Naive thymus-derived CD4-positive, alpha-beta T cell (primary cell): ENCODE data around the gene SPTLC2. TPM values are rescaled to one million over a fixed set of nuclear protein-coding genes. Genes with fewer than 3 reads are reported as not detected.
A peak's percentile ranks its signal among the peaks of the same experiment; 100 is the strongest.

Experiments used
- ATAC-seq: fragments of 150-1000 bp; cut with Tn5 transposase; 2 replicates; pipeline ENCODE4 v1.10.0; 2021; ENCODE audit warnings: mild to moderate bottlenecking, moderate library complexity
- CTCF ChIA-PET: fragments of 350-600 bp; sonication (Branson Sonifier 250); formaldehyde crosslinking; loops from one replicate; lab custom pipeline; 2021; ENCODE audit warnings: antibody characterized with exemption; lab: Charles Lee
- POLR2A ChIA-PET: fragments of 350-600 bp; sonication (Branson Sonifier 250); formaldehyde crosslinking; loops from one replicate; lab custom pipeline; 2021; ENCODE audit warnings: antibody characterized with exemption, inconsistent platforms; lab: Charles Lee
- DNase-seq, 9 donors: peaks; one replicate each; pipeline versions ENCODE4 v3.0.0 to v3.0.0-alpha.2; 2020 to 2022; ENCODE audit warnings: mixed read lengths in 1 of 9
- H3K27ac ChIP-seq: one replicate; pipeline ENCODE4 v1.7.0; 2013; ENCODE audit warnings: mild to moderate bottlenecking, low read depth, low read length, moderate library complexity
- H3K27me3 ChIP-seq, 2 donors: one replicate each; pipeline ENCODE4 v1.7.0; 2013; ENCODE audit warnings: low read length in 2 of 2, mild to moderate bottlenecking in 2 of 2, moderate library complexity in 2 of 2; ENCODE audit not compliant: control insufficient read depth in 2 of 2, insufficient read depth in 2 of 2
- H3K36me3 ChIP-seq, 3 experiments: 1 replicate in 2 of 3; 2 replicates in 1 of 3; pipeline ENCODE4 v1.7.0; 2013; ENCODE audit warnings: low read length in 3 of 3, mild to moderate bottlenecking in 3 of 3, moderate library complexity in 1 of 3; ENCODE audit not compliant: insufficient read depth in 3 of 3, control insufficient read depth in 2 of 3
- H3K4me1 ChIP-seq, 2 donors: one replicate each; pipeline ENCODE4 v1.7.0; 2013; ENCODE audit warnings: low read length in 2 of 2, mild to moderate bottlenecking in 2 of 2, moderate library complexity in 1 of 2; ENCODE audit not compliant: control insufficient read depth in 2 of 2, insufficient read depth in 2 of 2
- H3K4me3 ChIP-seq: 2 replicates; pipeline ENCODE4 v1.7.0; 2013; ENCODE audit warnings: mild to moderate bottlenecking, low read length
- H3K9me3 ChIP-seq, 3 experiments: 1 replicate in 2 of 3; 2 replicates in 1 of 3; pipeline ENCODE4 v1.7.0; 2013; ENCODE audit warnings: low read length in 3 of 3; ENCODE audit not compliant: control insufficient read depth in 2 of 3
- H3K27ac Mint-ChIP-seq, 9 donors: one replicate each; pipeline ENCODE4 v1.8.0; 2020 to 2022; ENCODE audit warnings: mixed read lengths in 9 of 9, mild to moderate bottlenecking in 8 of 9, moderate library complexity in 5 of 9, inconsistent platforms in 2 of 9
- H3K27me3 Mint-ChIP-seq, 5 donors: one replicate each; pipeline ENCODE4 v1.8.0; 2021 to 2022; ENCODE audit warnings: mixed read lengths in 5 of 5, mild to moderate bottlenecking in 1 of 5
- H3K36me3 Mint-ChIP-seq, 5 donors: one replicate each; pipeline ENCODE4 v1.8.0; 2020 to 2022; ENCODE audit warnings: mixed read lengths in 5 of 5, mild to moderate bottlenecking in 3 of 5, inconsistent platforms in 1 of 5
- H3K4me1 Mint-ChIP-seq, 7 donors: one replicate each; pipeline ENCODE4 v1.8.0; 2020 to 2022; ENCODE audit warnings: mixed read lengths in 7 of 7, mild to moderate bottlenecking in 3 of 7, inconsistent platforms in 1 of 7
- H3K4me3 Mint-ChIP-seq, 10 donors: one replicate each; pipeline ENCODE4 v1.8.0; 2020 to 2022; ENCODE audit warnings: mild to moderate bottlenecking in 10 of 10, mixed read lengths in 10 of 10, moderate library complexity in 6 of 10, inconsistent platforms in 2 of 10
- H3K9me3 Mint-ChIP-seq, 11 donors: one replicate each; pipeline ENCODE4 v1.8.0; 2020 to 2022; ENCODE audit warnings: mixed read lengths in 11 of 11, mild to moderate bottlenecking in 4 of 11, inconsistent platforms in 1 of 11, moderate library complexity in 1 of 11
- intact Hi-C, 2 donors: fragments of 100-400 bp; cut with micrococcal nuclease; formaldehyde crosslinking; loops; one replicate each; pipeline ENCODE4 v1.15.1; 2023
- polyA plus RNA-seq, 2 donors: library from polyadenylated mRNA; unstranded; fragments of 300-500 nt; fragmentation: Illumina TruSeq; gene quantifications; one replicate each; pipeline ENCODE4 v1.2.3, GENCODE V29; 2021
- total RNA-seq, 6 experiments: library from RNA in 5 of 6; stranded (reverse) in 5 of 6; gene quantifications; 1 replicate in 5 of 6; 2 replicates in 1 of 6; pipeline ENCODE4 v1.2.3 and lab custom pipeline; 2021 to 2026

Gene SPTLC2
- total and polyA plus RNA-seq, 7 experiments from 2014 or later = 11.6 to 58.1 (median 24.7) TPM

GRCh38 chr14:77565994-77566305 lies 50.5 kb downstream of the SPTLC2 start:
- Histone ChIP-seq H3K4me3 (no peak overlapping the region), H3K36me3 (peaks cover 0 to 30% (median 0%) of the 10 kb centered on the region in 3 experiments), H3K4me1 (no peaks in the 10 kb centered on the region), H3K27ac (no peak overlapping the region), H3K27me3 (no peaks in the 10 kb centered on the region), H3K9me3 (no peaks in the 10 kb centered on the region)
- Mint-ChIP-seq H3K36me3 (peaks cover 8 to 45% (median 18%) of the 10 kb centered on the region in 5 donors), H3K27ac (peak overlapping the region in 2 of 9 donors; percentile 22 to 38), H3K4me3 (no peak overlapping the region), H3K9me3 (no peaks in the 10 kb centered on the region), H3K27me3 (no peaks in the 10 kb centered on the region), H3K4me1 (peaks cover 0 to 12% (median 5%) of the 10 kb centered on the region in 7 donors)
- CTCF ChIA-PET = no interaction called here
- POLR2A ChIA-PET = no interaction called here
- ATAC-seq (no peak), DNase-seq (no peak)
- intact Hi-C loops = loop anchor here (5.0 to 10.0 kb wide), 2 partner anchors 139 to 141 kb away; partner anchors contain the start of genes ALKBH1 (in 2 of the 2) and SLIRP (in 2 of the 2)

GRCh38 chr14:77565289-77565993 lies 51.0 kb downstream of the SPTLC2 start:
- Histone ChIP-seq H3K9me3 (no peaks in the 10 kb centered on the region), H3K4me3 (no peak overlapping the region), H3K36me3 (peaks cover 0 to 27% (median 0%) of the 10 kb centered on the region in 3 experiments), H3K27ac (no peak overlapping the region), H3K27me3 (no peaks in the 10 kb centered on the region), H3K4me1 (no peaks in the 10 kb centered on the region)
- Mint-ChIP-seq H3K27me3 (no peaks in the 10 kb centered on the region), H3K36me3 (peaks cover 8 to 45% (median 18%) of the 10 kb centered on the region in 5 donors), H3K27ac (peak overlapping the region in 2 of 9 donors; percentile 12 to 69), H3K4me1 (peaks cover 0 to 10% (median 5%) of the 10 kb centered on the region in 7 donors), H3K9me3 (no peaks in the 10 kb centered on the region), H3K4me3 (no peak overlapping the region)
- DNase-seq (no peak), ATAC-seq (peak; percentile 73)
- intact Hi-C loops = loop anchor here (5.0 to 10.0 kb wide), 2 partner anchors 139 to 142 kb away; partner anchors contain the start of genes ALKBH1 (in 2 of the 2) and SLIRP (in 2 of the 2)
- POLR2A ChIA-PET = no interaction called here
- CTCF ChIA-PET = no interaction called here

GRCh38 chr14:77562681-77563080 lies 53.8 kb downstream of the SPTLC2 start:
- ChIA-PET POLR2A (no interaction called here), CTCF (no interaction called here)
- Histone ChIP-seq H3K9me3 (no peaks in the 10 kb centered on the region), H3K4me1 (no peaks in the 10 kb centered on the region), H3K4me3 (no peak overlapping the region), H3K36me3 (peaks cover 0 to 18% (median 0%) of the 10 kb centered on the region in 3 experiments), H3K27ac (no peak overlapping the region), H3K27me3 (no peaks in the 10 kb centered on the region)
- H3K4me1 Mint-ChIP-seq = peaks cover 0 to 14% (median 5%) of the 10 kb centered on the region in 7 donors
- ATAC-seq (no peak), DNase-seq (no peak)
- no peak overlapping the region for H3K4me3 Mint-ChIP-seq
- intact Hi-C loops = loop anchor here in 1 of 2 donors (10.0 kb wide), 1 partner anchor 142 kb away; the partner anchor contains the start of genes ALKBH1 and SLIRP
- no peaks in the 10 kb centered on the region for H3K9me3 Mint-ChIP-seq
- H3K36me3 Mint-ChIP-seq = peaks cover 0 to 42% (median 18%) of the 10 kb centered on the region in 5 donors
- H3K27me3 Mint-ChIP-seq = no peaks in the 10 kb centered on the region
- H3K27ac Mint-ChIP-seq = peak overlapping the region in 2 of 9 donors; percentile 7 to 56

GRCh38 chr14:77561881-77562280 lies 54.6 kb downstream of the SPTLC2 start:
- Histone ChIP-seq H3K9me3 (no peaks in the 10 kb centered on the region), H3K27ac (no peak overlapping the region), H3K4me3 (no peak overlapping the region), H3K4me1 (no peaks in the 10 kb centered on the region), H3K27me3 (no peaks in the 10 kb centered on the region), H3K36me3 (peaks cover 0 to 19% (median 0%) of the 10 kb centered on the region in 3 experiments)
- Mint-ChIP-seq H3K27ac (no peak overlapping the region), H3K4me1 (peaks cover 0 to 16% (median 5%) of the 10 kb centered on the region in 7 donors), H3K27me3 (no peaks in the 10 kb centered on the region), H3K36me3 (peaks cover 0 to 41% (median 17%) of the 10 kb centered on the region in 5 donors), H3K4me3 (no peak overlapping the region), H3K9me3 (no peaks in the 10 kb centered on the region)
- CTCF ChIA-PET = no interaction called here
- ATAC-seq (no peak), DNase-seq (no peak)
- intact Hi-C loops = loop anchor here in 1 of 2 donors (10.0 kb wide), 1 partner anchor 143 kb away; the partner anchor contains the start of genes ALKBH1 and SLIRP
- POLR2A ChIA-PET = no interaction called here

- H3K4me1 ChIP-seq = no peaks in the 10 kb centered on the region
- H3K4me3 ChIP-seq = no peak overlapping the region
- no peaks in the 10 kb centered on the region for H3K27me3 ChIP-seq
- H3K36me3 ChIP-seq = peaks cover 3 to 33% (median 4%) of the 10 kb centered on the region in 3 experiments
- Mint-ChIP-seq H3K4me1 (peaks cover 0 to 21% (median 6%) of the 10 kb centered on the region in 7 donors), H3K9me3 (no peaks in the 10 kb centered on the region), H3K27ac (no peak overlapping the region), H3K27me3 (no peaks in the 10 kb centered on the region), H3K36me3 (peaks cover 3 to 51% (median 20%) of the 10 kb centered on the region in 5 donors), H3K4me3 (no peak overlapping the region)
- POLR2A ChIA-PET = no interaction called here
- no peak for ATAC-seq
- CTCF ChIA-PET = no interaction called here
- H3K9me3 ChIP-seq = no peaks in the 10 kb centered on the region
- intact Hi-C loops = loop anchor here in 1 of 2 donors (10.0 kb wide), 1 partner anchor 685 kb away; no protein-coding TSS in a partner anchor
- DNase-seq = no peak
- H3K27ac ChIP-seq = no peak overlapping the region
These were observed 57.1 kb downstream of the SPTLC2 start for GRCh38 chr14:77559381-77559780.

- Mint-ChIP-seq H3K4me1 (peaks cover 0 to 25% (median 6%) of the 10 kb centered on the region in 7 donors), H3K9me3 (no peaks in the 10 kb centered on the region), H3K27ac (peak overlapping the region in 5 of 9 donors; percentile 20 to 67 (median 33)), H3K27me3 (no peaks in the 10 kb centered on the region), H3K4me3 (peak overlapping the region in 3 of 10 donors; percentile 1 to 24 (median 3)), H3K36me3 (peaks cover 3 to 46% (median 20%) of the 10 kb centered on the region in 5 donors)
- intact Hi-C loops = loop anchor here in 1 of 2 donors (10.0 kb wide), 1 partner anchor 683 kb away; no protein-coding TSS in a partner anchor
- ChIA-PET POLR2A (no interaction called here), CTCF (no interaction called here)
- Histone ChIP-seq H3K27me3 (no peaks in the 10 kb centered on the region), H3K4me3 (no peak overlapping the region), H3K4me1 (no peaks in the 10 kb centered on the region), H3K27ac (no peak overlapping the region), H3K9me3 (no peaks in the 10 kb centered on the region), H3K36me3 (peaks cover 3 to 30% (median 4%) of the 10 kb centered on the region in 3 experiments)
- ATAC-seq (no peak), DNase-seq (peak in 1 of 9 donors; percentile 2)
These were observed 59.0 kb downstream of the SPTLC2 start for GRCh38 chr14:77557391-77557790.
